Activated CD8-positive, alpha-beta memory T cell treated with anti-CD3 and anti-CD28 coated beads, Interleukin-2, amount 10 ng/mL, durations not matched to agents 7 days and 5 days (primary cell): ENCODE results near the gene KLF18. TPM values are rescaled to one million over a fixed set of nuclear protein-coding genes. Genes with fewer than 3 reads are reported as not detected.

Experiments
- ATAC-seq: fragments of 150-1000 bp; cut with Tn5 transposase; one replicate; pipeline ENCODE4 v1.10.0; 2021; ENCODE audit warnings: moderate library complexity
- CTCF ChIA-PET: fragments of 350-600 bp; sonication (Branson Sonifier 250); formaldehyde crosslinking; loops from one replicate; lab custom pipeline; 2021; ENCODE audit warnings: antibody characterized with exemption; lab: Charles Lee
- DNase-seq: peaks from one replicate; pipeline ENCODE4 v3.0.0-alpha.2; 2020
- H3K27ac Mint-ChIP-seq: one replicate; pipeline ENCODE4 v1.8.0; 2021; ENCODE audit warnings: mild to moderate bottlenecking, mixed read lengths
- H3K27me3 Mint-ChIP-seq: one replicate; pipeline ENCODE4 v1.8.0; 2021; ENCODE audit warnings: mixed read lengths
- H3K36me3 Mint-ChIP-seq: one replicate; pipeline ENCODE4 v1.8.0; 2021; ENCODE audit warnings: mild to moderate bottlenecking, mixed read lengths
- H3K4me1 Mint-ChIP-seq: one replicate; pipeline ENCODE4 v1.8.0; 2021; ENCODE audit warnings: mixed read lengths
- H3K4me3 Mint-ChIP-seq: one replicate; pipeline ENCODE4 v1.8.0; 2021; ENCODE audit warnings: mild to moderate bottlenecking, moderate library complexity, mixed read lengths
- H3K9me3 Mint-ChIP-seq: one replicate; pipeline ENCODE4 v1.8.0; 2022; ENCODE audit warnings: low read depth, mixed read lengths
- total RNA-seq, 2 experiments: library from RNA; stranded (reverse); gene quantifications; one replicate each; pipeline ENCODE4 v1.2.3, GENCODE V29; 2021

The KLF18 gene
- total RNA-seq, 2 experiments from 2014 or later: not detected

DNA sequence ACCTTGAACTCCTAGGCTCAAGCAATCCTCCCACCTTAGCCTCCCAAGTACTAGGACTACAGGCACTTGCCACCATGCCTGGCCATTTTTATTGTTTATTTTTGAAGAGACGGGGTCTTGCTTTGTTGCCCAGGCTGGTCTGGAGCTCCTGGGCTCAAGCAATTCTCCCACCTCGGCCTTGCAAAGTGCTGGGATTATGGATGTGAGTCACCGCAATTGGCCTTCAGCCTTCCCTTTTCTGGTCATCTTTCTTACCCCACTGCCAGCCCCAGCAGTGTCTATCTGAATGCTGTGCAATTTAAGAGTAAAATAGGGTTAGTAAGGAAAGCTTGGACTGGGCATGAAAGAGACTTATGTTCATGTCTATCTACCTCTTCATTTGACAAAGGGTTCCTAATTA, 28.9 kb downstream of the KLF18 start:
- peaks cover 13% of the 10 kb centered on the region for H3K27me3 Mint-ChIP-seq
- CTCF ChIA-PET: no interaction called here
- DNase-seq (no peak), ATAC-seq (no peak)
- H3K27ac Mint-ChIP-seq: no peak overlapping the region
- no peaks in the 10 kb centered on the region for H3K9me3 Mint-ChIP-seq
- H3K36me3 Mint-ChIP-seq: no peaks in the 10 kb centered on the region
- H3K4me3 Mint-ChIP-seq: no peak overlapping the region
- no peaks in the 10 kb centered on the region for H3K4me1 Mint-ChIP-seq

GRCh38 chr1:44111861-44112260, 29.6 kb downstream of the KLF18 start:
- Mint-ChIP-seq H3K4me3 (no peak overlapping the region), H3K27ac (no peak overlapping the region), H3K9me3 (no peaks in the 10 kb centered on the region), H3K4me1 (no peaks in the 10 kb centered on the region), H3K27me3 (peaks cover 15% of the 10 kb centered on the region), H3K36me3 (no peaks in the 10 kb centered on the region)
- no peak for DNase-seq
- CTCF ChIA-PET: no interaction called here
- ATAC-seq: no peak

DNA sequence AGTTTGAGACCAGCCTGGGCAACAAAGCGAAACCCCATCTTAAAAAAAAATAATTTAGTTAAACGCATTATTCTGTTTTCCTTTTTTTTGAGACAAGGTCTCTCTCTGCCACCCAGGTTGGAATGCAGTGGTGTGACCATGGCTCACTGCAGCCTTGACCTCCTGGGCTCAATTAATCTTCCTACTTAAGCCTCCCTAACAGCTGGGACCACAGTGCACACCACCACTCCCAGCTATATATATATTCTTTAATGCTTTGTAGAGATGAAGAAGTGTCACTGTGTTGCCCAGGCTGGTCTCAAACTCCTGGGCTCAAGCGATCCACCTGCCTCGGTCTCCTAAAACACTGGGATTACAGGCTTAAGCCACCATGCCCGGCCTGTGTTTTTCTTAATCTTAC, 30.5 kb downstream of the KLF18 start:
- CTCF ChIA-PET: interaction anchor here (0.8 kb wide), 1 partner anchor 43 kb away, joined by 3 read pairs; no protein-coding TSS in a partner anchor
- H3K36me3 Mint-ChIP-seq: no peaks in the 10 kb centered on the region
- H3K9me3 Mint-ChIP-seq: no peaks in the 10 kb centered on the region
- no peak overlapping the region for H3K27ac Mint-ChIP-seq
- H3K27me3 Mint-ChIP-seq: peaks cover 23% of the 10 kb centered on the region
- ATAC-seq (no peak), DNase-seq (no peak)
- H3K4me3 Mint-ChIP-seq: no peak overlapping the region
- no peaks in the 10 kb centered on the region for H3K4me1 Mint-ChIP-seq

GRCh38 chr1:44108971-44109370, 32.5 kb downstream of the KLF18 start:
- peaks cover 24% of the 10 kb centered on the region for H3K27me3 Mint-ChIP-seq
- no peak overlapping the region for H3K27ac Mint-ChIP-seq
- CTCF ChIA-PET: interaction anchor here (1.0 kb wide), 1 partner anchor 108 kb away, joined by 3 read pairs; no protein-coding TSS in a partner anchor
- no peaks in the 10 kb centered on the region for H3K9me3 Mint-ChIP-seq
- no peak for ATAC-seq
- H3K36me3 Mint-ChIP-seq: no peaks in the 10 kb centered on the region
- DNase-seq: no peak
- no peak overlapping the region for H3K4me3 Mint-ChIP-seq
- no peaks in the 10 kb centered on the region for H3K4me1 Mint-ChIP-seq

DNA sequence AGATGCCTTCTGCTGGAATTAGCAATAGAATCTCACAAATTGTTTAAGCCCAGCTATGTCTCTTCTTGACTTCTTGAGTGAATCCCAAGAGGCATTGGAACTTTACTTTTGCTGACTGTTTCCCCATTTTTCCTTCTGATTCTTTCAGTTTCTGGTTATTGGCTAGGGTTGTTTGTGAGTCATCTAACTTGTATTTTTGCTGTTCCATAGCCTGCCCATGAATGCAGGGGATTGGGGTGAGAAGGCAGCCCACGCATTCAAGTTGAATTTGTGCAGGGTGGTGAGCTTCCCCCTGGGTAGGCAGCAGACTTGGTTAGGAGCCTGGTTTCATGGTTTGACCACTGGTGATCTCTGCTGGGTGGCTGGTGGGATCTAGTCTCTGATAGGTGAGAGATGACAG, 33.2 kb downstream of the KLF18 start:
- DNase-seq (no peak), ATAC-seq (no peak)
- no peak overlapping the region for H3K27ac Mint-ChIP-seq
- H3K4me3 Mint-ChIP-seq: no peak overlapping the region
- no peaks in the 10 kb centered on the region for H3K36me3 Mint-ChIP-seq
- H3K4me1 Mint-ChIP-seq: no peaks in the 10 kb centered on the region
- H3K9me3 Mint-ChIP-seq: no peaks in the 10 kb centered on the region
- CTCF ChIA-PET: interaction anchor here (1.0 kb wide), 1 partner anchor 109 kb away, joined by 3 read pairs; no protein-coding TSS in a partner anchor
- H3K27me3 Mint-ChIP-seq: peaks cover 22% of the 10 kb centered on the region

DNA sequence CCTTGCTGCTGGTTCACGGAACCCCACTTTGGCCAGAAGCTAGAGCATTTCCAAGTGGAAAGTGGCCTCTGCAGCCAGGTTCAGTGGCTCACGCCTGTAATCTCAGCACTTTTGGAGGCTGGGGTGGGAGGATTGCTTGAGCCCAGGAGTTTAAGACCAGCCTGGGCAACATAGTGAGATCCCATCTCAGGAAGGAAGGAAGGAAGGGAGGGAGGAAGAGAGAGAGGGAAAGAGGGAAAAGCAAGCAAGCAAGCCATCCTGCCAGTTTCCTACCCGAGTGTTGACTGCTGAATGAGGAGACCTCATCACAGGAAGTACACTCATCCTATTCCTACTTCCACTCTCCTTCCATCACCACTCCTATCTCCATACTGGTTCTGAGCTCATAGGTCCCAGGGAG, 35.6 kb downstream of the KLF18 start:
- Mint-ChIP-seq H3K27me3 (peaks cover 22% of the 10 kb centered on the region), H3K9me3 (no peaks in the 10 kb centered on the region), H3K4me3 (no peak overlapping the region), H3K36me3 (no peaks in the 10 kb centered on the region), H3K27ac (no peak overlapping the region), H3K4me1 (no peaks in the 10 kb centered on the region)
- DNase-seq (no peak), ATAC-seq (no peak)
- CTCF ChIA-PET: no interaction called here

DNA sequence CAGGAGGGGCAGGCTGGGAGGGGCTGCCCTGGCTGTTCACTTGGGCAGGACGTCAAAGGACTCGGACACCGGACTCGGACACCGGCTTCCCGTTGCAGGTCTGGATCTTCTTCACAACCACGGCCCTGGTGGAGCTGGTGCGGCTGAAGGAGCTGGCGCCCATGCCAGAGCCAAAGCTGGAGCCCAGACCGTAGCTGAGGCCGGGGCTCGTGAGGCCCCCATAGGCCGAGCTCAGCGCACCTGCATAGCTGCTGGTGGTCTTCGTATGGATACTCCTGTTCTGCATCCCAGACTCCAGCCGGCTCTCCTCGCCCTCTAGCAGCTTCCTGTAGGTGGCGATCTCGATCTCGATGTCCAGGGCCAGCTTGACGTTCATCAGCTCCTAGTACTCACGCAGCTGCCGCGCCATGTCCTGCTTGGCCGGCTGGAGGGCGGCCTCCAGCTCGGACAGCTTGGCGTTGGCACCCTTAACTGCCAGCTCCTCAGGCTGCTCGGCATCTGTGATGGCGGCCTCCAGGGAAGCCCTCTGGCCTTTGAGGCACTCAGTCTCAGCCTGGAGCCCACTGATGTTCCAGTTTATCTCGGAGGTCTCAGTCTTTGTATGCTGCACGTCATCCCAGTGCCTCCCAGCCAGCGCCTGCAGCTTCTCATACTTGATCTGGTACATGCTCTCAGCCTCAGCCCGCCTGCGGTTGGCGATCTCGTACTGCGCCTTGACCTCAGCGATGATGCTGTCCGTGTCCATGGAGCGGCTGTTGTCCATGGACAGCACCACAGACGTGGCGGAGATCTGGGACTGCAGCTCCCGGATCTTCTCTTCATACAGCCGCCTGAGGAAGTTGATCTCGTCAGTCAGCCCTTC, 37.9 kb downstream of the KLF18 start:
- Mint-ChIP-seq H3K27me3 (peaks cover 20% of the 10 kb centered on the region), H3K9me3 (no peaks in the 10 kb centered on the region), H3K36me3 (no peaks in the 10 kb centered on the region), H3K27ac (no peak overlapping the region), H3K4me3 (no peak overlapping the region), H3K4me1 (no peaks in the 10 kb centered on the region)
- CTCF ChIA-PET: interaction anchor here (0.8 to 1.2 kb wide), 2 partner anchors 22 to 40 kb away, joined by 3 read pairs; no protein-coding TSS in a partner anchor
- DNase-seq (no peak), ATAC-seq (no peak)

- ATAC-seq (no peak), DNase-seq (no peak)
- Mint-ChIP-seq H3K36me3 (no peaks in the 10 kb centered on the region), H3K27ac (no peak overlapping the region), H3K9me3 (no peaks in the 10 kb centered on the region), H3K4me1 (no peaks in the 10 kb centered on the region), H3K27me3 (peaks cover 20% of the 10 kb centered on the region), H3K4me3 (no peak overlapping the region)
- CTCF ChIA-PET: no interaction called here
Measured at GRCh38 chr1:44101328-44101727, 40.1 kb downstream of the KLF18 start.

GRCh38 chr1:44100183-44100868, 41.1 kb downstream of the KLF18 start:
- H3K9me3 Mint-ChIP-seq: no peaks in the 10 kb centered on the region
- H3K27ac Mint-ChIP-seq: no peak overlapping the region
- DNase-seq (no peak), ATAC-seq (no peak)
- no peak overlapping the region for H3K4me3 Mint-ChIP-seq
- no peaks in the 10 kb centered on the region for H3K4me1 Mint-ChIP-seq
- no peaks in the 10 kb centered on the region for H3K36me3 Mint-ChIP-seq
- H3K27me3 Mint-ChIP-seq: peaks cover 16% of the 10 kb centered on the region
- CTCF ChIA-PET: no interaction called here

DNA sequence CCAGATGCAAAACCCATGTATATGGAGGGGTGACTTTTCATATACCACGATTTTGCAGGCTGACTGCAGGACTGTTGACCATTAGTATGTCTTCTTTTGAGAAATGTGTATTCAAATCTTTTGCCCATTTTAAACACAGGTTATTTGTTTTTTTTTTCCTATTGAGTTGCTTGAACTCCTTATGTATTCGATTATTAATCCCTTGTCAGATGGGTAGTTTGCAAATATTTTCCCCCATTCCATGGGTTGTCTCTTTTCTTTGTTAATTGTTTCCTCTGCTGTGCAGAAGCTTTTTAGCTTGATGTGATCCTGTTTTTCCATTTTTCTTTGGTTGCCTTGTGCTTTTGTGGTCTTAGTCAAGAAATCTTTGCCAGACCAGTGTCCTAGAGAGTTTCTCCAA, 47.4 kb downstream of the KLF18 start:
- peaks cover 48% of the 10 kb centered on the region for H3K27me3 Mint-ChIP-seq
- no peak for ATAC-seq
- no peak overlapping the region for H3K27ac Mint-ChIP-seq
- H3K4me3 Mint-ChIP-seq: no peak overlapping the region
- DNase-seq: no peak
- no peaks in the 10 kb centered on the region for H3K9me3 Mint-ChIP-seq
- H3K36me3 Mint-ChIP-seq: no peaks in the 10 kb centered on the region
- no peaks in the 10 kb centered on the region for H3K4me1 Mint-ChIP-seq
- CTCF ChIA-PET: no interaction called here

- ATAC-seq (no peak), DNase-seq (no peak)
- Mint-ChIP-seq H3K27me3 (peaks cover 41% of the 10 kb centered on the region), H3K9me3 (no peaks in the 10 kb centered on the region), H3K4me3 (no peak overlapping the region), H3K27ac (no peak overlapping the region), H3K36me3 (no peaks in the 10 kb centered on the region), H3K4me1 (no peaks in the 10 kb centered on the region)
- CTCF ChIA-PET: no interaction called here
Measured at GRCh38 chr1:44090429-44091252, 50.8 kb downstream of the KLF18 start.

- CTCF ChIA-PET: no interaction called here
- DNase-seq: no peak
- no peaks in the 10 kb centered on the region for H3K36me3 Mint-ChIP-seq
- no peak for ATAC-seq
- no peak overlapping the region for H3K27ac Mint-ChIP-seq
- no peaks in the 10 kb centered on the region for H3K9me3 Mint-ChIP-seq
- H3K27me3 Mint-ChIP-seq: peaks cover 42% of the 10 kb centered on the region
- no peaks in the 10 kb centered on the region for H3K4me1 Mint-ChIP-seq
- H3K4me3 Mint-ChIP-seq: no peak overlapping the region
Measured at GRCh38 chr1:44089371-44090048, 51.9 kb downstream of the KLF18 start.
